ENCODE data around the gene FYN.

GRCh38 chr6:111898452-111898851 is 25.2 kb upstream of the FYN start:
- TF ChIP-seq CTCF (IDR thresholded peaks at IDR 0.05) (no peak), POLR2AphosphoS5 (IDR thresholded peaks at IDR 0.05) (no peak), EP300 (IDR thresholded peaks at IDR 0.05) (no peak), POLR2A (IDR thresholded peaks at IDR 0.05; ENCODE audit: low read depth) (no peak)

Measured in esophagus muscularis mucosa (tissue), 4 donors.